Muscle of leg (tissue), 11 donors: Measurements from ENCODE around the gene ARSB. TPM values are rescaled to one million over a fixed set of nuclear protein-coding genes. Genes with fewer than 3 reads are reported as not detected.

Source experiments
- DNase-seq: peaks from one replicate; pipeline ENCODE4 v3.0.0; 2013
- H3K27ac ChIP-seq: one replicate; pipeline ENCODE4 v1.5.1; 2013; ENCODE audit warnings: mild to moderate bottlenecking, low read length, control low read depth
- H3K27me3 ChIP-seq: one replicate; pipeline ENCODE4 v1.6.1; 2013; ENCODE audit warnings: low read length; ENCODE audit not compliant: control insufficient read depth, insufficient read depth
- H3K36me3 ChIP-seq: one replicate; pipeline ENCODE4 v1.6.1; 2013; ENCODE audit warnings: low read length; ENCODE audit not compliant: control insufficient read depth, insufficient read depth
- H3K4me1 ChIP-seq: one replicate; pipeline ENCODE4 v1.6.1; 2013; ENCODE audit warnings: low read length; ENCODE audit not compliant: control insufficient read depth, insufficient read depth
- H3K4me3 ChIP-seq: one replicate; pipeline ENCODE4 v1.5.1; 2013; ENCODE audit warnings: low read length, control low read depth
- H3K9me3 ChIP-seq: replicated peaks from 2 replicates; pipeline ENCODE4 v1.6.1; 2013; ENCODE audit warnings: low read depth, low read length; ENCODE audit not compliant: control insufficient read depth
- WGBS: methylation state at CpG from one replicate; pipeline ENCODE4 v1.1.5; 2013; ENCODE audit warnings: missing lambda C conversion rate; ENCODE audit not compliant: insufficient coverage; 5-methylcytosine and 5-hydroxymethylcytosine counted together
- polyA plus RNA-seq, 8 donors: library from polyadenylated mRNA; unstranded; fragments of 120-200 nt; gene quantifications; one replicate each; pipeline versions ENCODE4 v1.2.1 to v1.2.3, GENCODE V29; 2013; ENCODE audit warnings: inconsistent platforms in 1 of 8, low replicate concordance in 1 of 8; ENCODE audit not compliant: insufficient read length in 8 of 8, insufficient read depth in 1 of 8
- total RNA-seq: library from RNA; stranded (reverse); fragments of 120-200 nt; gene quantifications from one replicate; pipeline ENCODE4 v1.2.4, GENCODE V29; 2013

The ARSB gene
- total and polyA plus RNA-seq, 9 donors, result 15.2 to 27.6 (median 21.2) TPM

DNA sequence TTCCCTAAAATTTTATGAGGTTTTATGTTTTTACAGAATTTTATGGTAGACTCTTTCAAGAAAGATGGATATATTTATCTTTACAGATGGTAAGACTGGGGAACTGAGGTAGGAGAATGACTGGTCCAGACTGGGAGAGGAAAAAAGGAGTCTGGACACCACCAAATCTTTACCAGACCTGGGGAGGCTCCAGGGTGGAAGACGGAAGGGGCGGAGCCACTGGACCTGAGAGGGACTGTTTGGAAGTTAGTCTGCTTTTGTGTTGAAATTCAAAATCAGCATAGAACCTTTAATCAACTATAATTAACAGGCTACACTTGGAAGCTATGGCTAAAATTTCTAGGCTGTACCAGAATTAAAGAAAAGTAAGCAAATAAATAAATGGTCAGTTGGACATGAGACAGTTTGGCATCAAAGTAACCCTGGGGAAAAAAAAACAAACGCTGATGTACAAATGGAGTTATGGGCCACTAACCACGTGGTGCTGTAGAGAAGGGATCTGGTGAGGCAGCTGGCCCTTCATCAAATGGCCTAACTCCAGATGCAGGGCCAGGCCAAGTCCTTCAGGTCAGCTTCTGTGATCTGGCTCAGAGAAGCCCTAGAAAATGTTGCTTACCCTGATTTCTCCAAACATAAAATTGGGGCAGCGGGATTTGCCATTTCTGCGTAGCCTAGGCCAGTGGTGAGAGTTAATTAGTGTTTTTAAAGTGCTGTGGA is 155.1 kb downstream of the ARSB start:
- 4% methylated on average over 2 of the region's 6 CpGs for WGBS
- Histone ChIP-seq H3K27me3 (no peaks in the 10 kb centered on the region), H3K36me3 (no peaks in the 10 kb centered on the region), H3K4me1 (peaks cover 28% of the 10 kb centered on the region), H3K27ac (peak overlapping the region; percentile 69), H3K9me3 (peaks cover 2% of the 10 kb centered on the region), H3K4me3 (no peak overlapping the region)
- DNase-seq, result peak; percentile 80

DNA sequence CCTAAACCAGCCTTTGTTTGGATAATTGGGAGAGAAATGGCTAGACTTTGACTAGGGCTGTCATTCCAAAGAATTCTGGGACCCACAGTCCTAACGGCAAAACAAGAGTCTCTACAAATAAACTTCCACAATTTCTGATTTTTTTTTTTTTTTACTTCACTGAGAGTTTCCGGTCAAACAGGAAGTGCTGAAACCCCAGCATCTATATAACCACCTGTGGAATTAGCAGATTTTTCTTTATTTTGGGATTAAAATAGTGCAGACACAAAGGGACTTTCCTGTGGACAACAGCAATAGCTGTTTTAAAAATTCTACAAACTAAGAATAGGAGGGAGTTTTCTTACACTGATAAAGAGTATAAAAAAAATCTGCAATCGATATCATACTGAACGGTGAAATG is 157.4 kb downstream of the ARSB start:
- no peak overlapping the region for H3K27ac ChIP-seq
- H3K4me1 ChIP-seq, result peaks cover 27% of the 10 kb centered on the region
- no peaks in the 10 kb centered on the region for H3K27me3 ChIP-seq
- peaks cover 2% of the 10 kb centered on the region for H3K9me3 ChIP-seq
- WGBS, result no CpG with 5 or more reads among the region's 4 CpGs
- no peaks in the 10 kb centered on the region for H3K36me3 ChIP-seq
- no peak overlapping the region for H3K4me3 ChIP-seq
- no peak for DNase-seq

DNA sequence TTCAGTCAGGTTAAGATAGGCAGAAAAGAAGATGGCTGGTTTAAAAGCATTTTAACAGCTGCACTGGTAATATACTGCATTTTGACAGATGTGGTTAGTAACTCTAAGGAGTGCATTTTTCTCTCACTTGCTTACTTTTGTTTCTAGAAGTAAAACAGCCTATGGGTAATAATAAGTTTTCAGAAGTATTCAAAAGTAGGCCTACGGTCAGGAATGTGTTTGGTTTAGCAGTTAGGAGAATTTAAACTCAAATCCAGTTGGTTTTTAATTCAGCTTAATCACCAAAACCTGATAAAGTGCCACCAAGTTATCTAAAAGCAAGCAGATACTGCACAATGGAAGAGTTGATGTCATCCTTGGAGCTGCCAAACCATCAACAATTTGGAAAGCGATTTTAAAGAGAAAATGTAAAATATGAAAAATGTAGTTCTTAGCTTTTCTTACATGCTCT is 160.3 kb downstream of the ARSB start:
- Histone ChIP-seq H3K4me1 (peaks cover 5% of the 10 kb centered on the region), H3K27ac (peak overlapping the region; percentile 78), H3K27me3 (no peaks in the 10 kb centered on the region), H3K36me3 (no peaks in the 10 kb centered on the region), H3K4me3 (no peak overlapping the region), H3K9me3 (peaks cover 2% of the 10 kb centered on the region)
- WGBS, result no CpG with 5 or more reads among the region's 2 CpGs
- peak; percentile 93 for DNase-seq

DNA sequence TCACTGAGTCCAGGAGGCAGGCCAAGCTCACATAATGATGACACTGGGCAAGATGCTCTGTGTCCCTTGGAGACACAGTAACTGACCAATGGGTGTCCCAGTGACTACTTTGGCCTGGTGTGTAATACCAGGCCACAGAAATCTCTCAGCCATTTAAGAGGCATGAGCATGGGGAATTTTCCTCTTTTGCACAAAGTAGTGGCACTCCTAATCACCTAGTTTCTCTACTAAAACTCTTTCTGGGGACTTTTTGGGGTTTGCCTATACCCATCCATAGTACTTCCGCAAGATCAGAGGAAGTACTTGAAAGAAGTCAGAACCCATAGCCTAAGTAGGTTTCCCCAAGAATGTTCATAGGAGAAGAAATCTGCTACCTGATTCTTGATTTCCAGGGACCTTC is 161.9 kb downstream of the ARSB start:
- no peak overlapping the region for H3K4me3 ChIP-seq
- H3K27ac ChIP-seq, result no peak overlapping the region
- H3K36me3 ChIP-seq, result no peaks in the 10 kb centered on the region
- H3K27me3 ChIP-seq, result no peaks in the 10 kb centered on the region
- no peak for DNase-seq
- WGBS, result no CpG with 5 or more reads among the region's 1 CpG
- H3K9me3 ChIP-seq, result no peaks in the 10 kb centered on the region
- peaks cover 14% of the 10 kb centered on the region for H3K4me1 ChIP-seq

DNA sequence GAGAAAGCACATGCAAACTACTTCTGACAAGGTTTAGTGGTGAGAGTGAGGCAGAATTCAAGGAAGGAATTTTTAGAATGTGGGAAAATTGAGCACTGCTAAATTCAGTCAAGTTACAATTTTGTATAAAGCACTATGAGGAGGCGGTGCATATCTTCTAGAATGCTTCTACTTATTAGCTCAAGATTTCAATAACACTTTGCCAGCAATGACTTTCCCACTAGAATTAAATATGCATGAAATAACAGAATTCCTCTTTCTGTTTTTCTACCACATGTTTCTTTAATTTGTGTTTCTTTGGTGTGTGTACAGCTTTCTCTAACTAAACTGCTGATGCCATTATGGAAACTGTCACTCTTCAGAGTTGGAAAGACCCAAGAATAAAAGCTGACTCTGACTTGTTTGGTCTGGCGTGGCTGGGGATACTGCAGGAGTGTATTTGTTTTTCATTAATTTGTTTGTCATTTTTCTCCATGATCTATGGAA is 163.5 kb downstream of the ARSB start:
- DNase-seq, result peak; percentile 60
- Histone ChIP-seq H3K4me3 (no peak overlapping the region), H3K36me3 (no peaks in the 10 kb centered on the region), H3K9me3 (no peaks in the 10 kb centered on the region), H3K27me3 (no peaks in the 10 kb centered on the region), H3K27ac (no peak overlapping the region), H3K4me1 (peaks cover 14% of the 10 kb centered on the region)
- no CpG with 5 or more reads among the region's 2 CpGs for WGBS

DNA sequence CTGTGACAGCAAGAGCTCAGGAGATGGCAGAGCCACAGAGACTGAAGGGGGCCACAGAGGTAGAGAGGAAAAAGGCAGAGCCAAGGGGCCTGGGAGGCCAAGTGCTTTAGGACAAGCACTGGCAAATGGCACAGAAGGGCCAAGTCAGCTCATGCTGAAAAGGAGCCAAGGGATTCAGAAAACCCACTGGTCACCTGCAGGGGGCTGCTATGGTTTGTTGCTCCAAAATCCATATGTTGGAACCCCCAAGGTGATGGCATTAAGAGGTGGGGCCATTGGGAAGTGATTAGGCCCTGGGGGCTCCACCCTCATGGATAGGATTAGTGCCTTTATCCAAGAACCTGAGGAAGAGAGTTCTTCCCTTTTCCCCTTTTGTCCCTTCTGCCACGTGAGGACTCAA is 165.4 kb downstream of the ARSB start:
- no peaks in the 10 kb centered on the region for H3K9me3 ChIP-seq
- H3K36me3 ChIP-seq, result no peaks in the 10 kb centered on the region
- H3K27ac ChIP-seq, result peak overlapping the region; percentile 40
- DNase-seq, result no peak
- H3K4me3 ChIP-seq, result no peak overlapping the region
- H3K27me3 ChIP-seq, result no peaks in the 10 kb centered on the region
- H3K4me1 ChIP-seq, result peaks cover 14% of the 10 kb centered on the region
- WGBS, result no CpG with 5 or more reads among the region's 1 CpG

DNA sequence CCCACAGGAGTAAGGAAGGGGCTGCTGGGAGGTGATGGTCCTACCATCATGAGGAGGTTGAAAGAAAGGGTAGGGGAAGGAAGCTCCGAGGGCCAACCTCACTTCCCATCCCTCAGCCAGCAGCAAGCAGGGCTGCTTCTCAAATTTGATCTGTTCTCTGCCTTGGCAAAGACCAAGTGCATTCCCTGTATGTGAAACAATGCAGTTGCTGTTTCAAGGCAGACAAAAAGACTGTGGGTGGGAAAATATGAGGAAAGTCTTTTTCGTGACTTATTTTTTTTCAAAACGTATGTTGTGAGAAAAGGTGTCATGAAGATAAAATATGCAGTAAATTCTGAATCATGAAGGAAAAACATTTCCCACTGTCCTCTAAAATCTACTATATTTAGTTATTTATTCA is 165.9 kb downstream of the ARSB start:
- DNase-seq, result peak; percentile 87
- Histone ChIP-seq H3K27ac (peak overlapping the region; percentile 71), H3K4me3 (no peak overlapping the region), H3K4me1 (peaks cover 11% of the 10 kb centered on the region), H3K27me3 (no peaks in the 10 kb centered on the region), H3K36me3 (no peaks in the 10 kb centered on the region), H3K9me3 (no peaks in the 10 kb centered on the region)
- WGBS, result no CpG with 5 or more reads among the region's 3 CpGs

DNA sequence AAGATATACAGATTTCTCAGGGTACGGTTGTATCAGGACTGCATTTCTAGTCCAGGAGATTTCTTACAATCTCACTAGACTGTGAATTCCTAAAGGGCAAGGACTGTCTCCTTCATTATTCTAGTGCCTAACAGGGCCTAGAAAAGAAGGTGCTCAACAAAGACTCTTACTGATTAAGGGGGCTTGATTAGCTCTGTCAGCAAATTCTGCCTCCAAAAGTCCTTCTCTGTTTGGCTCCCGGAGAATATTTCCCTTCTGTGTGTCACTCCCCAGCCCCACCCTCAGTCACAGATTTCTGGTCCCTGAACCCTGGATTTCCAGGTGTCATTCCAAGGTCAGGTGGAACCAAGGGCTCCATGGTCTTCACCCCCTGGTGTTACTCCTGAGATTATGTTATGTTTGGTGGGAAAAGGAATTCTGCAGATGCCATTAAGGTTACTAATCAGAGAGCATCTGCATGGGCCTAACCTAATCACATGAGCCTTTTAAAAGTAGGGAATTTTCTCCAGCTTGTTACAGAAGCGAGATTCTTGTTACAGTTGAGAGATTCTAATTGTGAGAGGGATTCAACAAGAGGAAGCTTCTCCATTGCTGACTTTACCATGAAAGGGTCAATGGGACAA is 168.9 kb downstream of the ARSB start:
- 90% methylated on average over 2 of the region's 3 CpGs for WGBS

DNA sequence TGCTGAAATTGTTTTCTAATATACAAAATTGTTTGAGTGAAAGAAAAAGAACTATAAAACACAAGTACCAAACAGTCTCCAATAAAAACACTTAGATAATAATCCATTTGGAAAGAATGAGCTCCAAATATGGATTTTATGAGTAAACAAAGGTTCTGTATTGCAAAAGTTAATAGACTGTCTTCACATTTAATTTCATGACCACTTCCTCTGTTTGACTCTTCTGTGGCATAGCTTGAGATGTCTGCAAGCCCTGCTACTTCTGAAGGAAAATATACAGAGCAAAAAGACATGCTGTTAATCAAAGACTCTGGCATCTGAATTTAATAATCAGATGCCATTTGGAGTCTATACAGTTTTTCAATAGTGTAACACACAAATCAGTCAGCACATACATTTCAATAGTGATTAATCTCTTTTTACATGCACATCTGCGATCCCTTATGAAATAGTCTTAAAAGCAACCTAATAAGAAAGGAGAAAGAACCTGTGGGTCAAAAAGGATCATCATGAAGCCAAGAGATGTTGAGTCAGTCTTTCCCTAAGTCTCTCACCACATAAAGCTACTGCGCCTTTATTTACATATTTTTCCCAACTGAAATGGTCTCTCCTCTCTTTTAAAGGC is 171.1 kb downstream of the ARSB start:
- Histone ChIP-seq H3K27ac (no peak overlapping the region), H3K4me3 (no peak overlapping the region), H3K9me3 (no peaks in the 10 kb centered on the region), H3K27me3 (no peaks in the 10 kb centered on the region), H3K36me3 (no peaks in the 10 kb centered on the region), H3K4me1 (peaks cover 27% of the 10 kb centered on the region)
- WGBS, result 100% methylated on average over 1 of the region's 2 CpGs
- peak; percentile 71 for DNase-seq

More for the DNA sequence above, 168.9 kb downstream of the ARSB start:
- Histone ChIP-seq H3K27me3 (no peaks in the 10 kb centered on the region), H3K27ac (no peak overlapping the region), H3K36me3 (no peaks in the 10 kb centered on the region), H3K4me3 (no peak overlapping the region), H3K9me3 (no peaks in the 10 kb centered on the region), H3K4me1 (peaks cover 15% of the 10 kb centered on the region)
- DNase-seq, result no peak

DNA sequence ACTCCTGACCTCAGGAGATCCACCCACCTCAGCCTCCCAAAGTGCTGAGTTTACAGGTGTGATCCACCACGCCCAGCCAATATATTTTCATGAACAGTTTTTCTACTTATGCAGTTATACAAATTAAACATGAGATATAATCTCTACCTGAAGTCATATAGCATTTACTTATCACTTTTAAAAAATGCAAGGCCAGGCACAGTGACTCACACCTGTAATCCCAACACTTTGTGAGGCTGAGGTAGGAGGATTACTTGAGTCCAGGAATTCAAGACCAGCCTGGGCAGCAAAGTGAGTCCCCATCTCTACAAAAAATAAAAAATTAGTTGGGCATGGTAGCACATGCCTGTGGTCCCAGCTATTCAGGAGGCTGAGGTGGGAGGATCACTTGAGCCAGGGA is 171.8 kb downstream of the ARSB start:
- no peak for DNase-seq
- Histone ChIP-seq H3K4me3 (no peak overlapping the region), H3K9me3 (no peaks in the 10 kb centered on the region), H3K27ac (no peak overlapping the region), H3K4me1 (peaks cover 31% of the 10 kb centered on the region), H3K36me3 (no peaks in the 10 kb centered on the region), H3K27me3 (no peaks in the 10 kb centered on the region)
- no CpG with 5 or more reads among the region's 1 CpG for WGBS
